Nephron (organoid): ENCODE data around the gene VPS16.

Experiments
- H3K27ac Mint-ChIP-seq, 3 experiments: 2 replicates each; pipeline ENCODE4 v1.8.0; 2020; ENCODE audit warnings: mixed read lengths in 3 of 3, mild to moderate bottlenecking in 2 of 3, moderate library complexity in 1 of 3
- H3K27me3 Mint-ChIP-seq: 2 replicates; pipeline ENCODE4 v1.8.0; 2021; ENCODE audit warnings: low read depth, mild to moderate bottlenecking, moderate library complexity, mixed read lengths
- H3K36me3 Mint-ChIP-seq: 2 replicates; pipeline ENCODE4 v1.8.0; 2020; ENCODE audit warnings: low read depth, mixed read lengths
- H3K4me1 Mint-ChIP-seq: 2 replicates; pipeline ENCODE4 v1.8.0; 2020; ENCODE audit warnings: mixed read lengths
- H3K4me3 Mint-ChIP-seq, 3 experiments: 2 replicates each; pipeline ENCODE4 v1.8.0; 2020; ENCODE audit warnings: mild to moderate bottlenecking in 3 of 3, mixed read lengths in 3 of 3, moderate library complexity in 2 of 3
- H3K9me3 Mint-ChIP-seq: 2 replicates; pipeline ENCODE4 v1.8.0; 2020; ENCODE audit warnings: mixed read lengths
- TF ChIP-seq, protein P1 (sequence below), 3 experiments: fragments of 200-600 bp; sonication (generic); IDR thresholded peaks; one replicate each; pipeline ENCODE4 v1.5.0; 2021; ENCODE audit warnings: antibody characterized with exemption in 3 of 3; ENCODE audit not compliant: unreplicated experiment in 3 of 3

Gene VPS16

DNA sequence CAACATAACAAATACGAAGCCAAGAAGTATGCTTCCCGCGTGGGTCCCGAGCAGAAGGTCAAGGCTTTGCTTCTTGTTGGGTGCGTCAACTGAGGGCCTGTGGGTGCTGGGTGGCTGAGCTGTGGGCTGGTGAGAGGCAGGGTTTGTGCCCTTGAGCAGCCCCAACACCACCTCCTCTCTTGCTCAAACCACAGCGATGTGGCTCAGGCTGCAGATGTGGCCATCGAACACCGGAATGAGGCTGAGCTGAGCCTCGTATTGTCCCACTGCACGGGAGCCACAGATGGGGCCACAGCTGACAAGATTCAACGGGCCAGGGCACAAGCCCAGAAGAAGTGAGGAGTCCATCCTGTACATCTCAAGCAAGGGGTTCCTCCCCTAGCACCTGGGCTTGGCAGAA, 25.7 kb downstream of the VPS16 start:
- H3K36me3 Mint-ChIP-seq: peaks cover 10% of the 10 kb centered on the region
- H3K9me3 Mint-ChIP-seq: no peaks in the 10 kb centered on the region
- H3K27ac Mint-ChIP-seq: no peak overlapping the region
- TF ChIP-seq, protein P1, sequence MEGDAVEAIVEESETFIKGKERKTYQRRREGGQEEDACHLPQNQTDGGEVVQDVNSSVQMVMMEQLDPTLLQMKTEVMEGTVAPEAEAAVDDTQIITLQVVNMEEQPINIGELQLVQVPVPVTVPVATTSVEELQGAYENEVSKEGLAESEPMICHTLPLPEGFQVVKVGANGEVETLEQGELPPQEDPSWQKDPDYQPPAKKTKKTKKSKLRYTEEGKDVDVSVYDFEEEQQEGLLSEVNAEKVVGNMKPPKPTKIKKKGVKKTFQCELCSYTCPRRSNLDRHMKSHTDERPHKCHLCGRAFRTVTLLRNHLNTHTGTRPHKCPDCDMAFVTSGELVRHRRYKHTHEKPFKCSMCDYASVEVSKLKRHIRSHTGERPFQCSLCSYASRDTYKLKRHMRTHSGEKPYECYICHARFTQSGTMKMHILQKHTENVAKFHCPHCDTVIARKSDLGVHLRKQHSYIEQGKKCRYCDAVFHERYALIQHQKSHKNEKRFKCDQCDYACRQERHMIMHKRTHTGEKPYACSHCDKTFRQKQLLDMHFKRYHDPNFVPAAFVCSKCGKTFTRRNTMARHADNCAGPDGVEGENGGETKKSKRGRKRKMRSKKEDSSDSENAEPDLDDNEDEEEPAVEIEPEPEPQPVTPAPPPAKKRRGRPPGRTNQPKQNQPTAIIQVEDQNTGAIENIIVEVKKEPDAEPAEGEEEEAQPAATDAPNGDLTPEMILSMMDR (IDR thresholded peaks at IDR 0.05; ENCODE audit: unreplicated experiment in 3 of 3): no peak
- no peak overlapping the region for H3K4me3 Mint-ChIP-seq
- peaks cover 11% of the 10 kb centered on the region for H3K4me1 Mint-ChIP-seq
- peaks cover 7% of the 10 kb centered on the region for H3K27me3 Mint-ChIP-seq

DNA sequence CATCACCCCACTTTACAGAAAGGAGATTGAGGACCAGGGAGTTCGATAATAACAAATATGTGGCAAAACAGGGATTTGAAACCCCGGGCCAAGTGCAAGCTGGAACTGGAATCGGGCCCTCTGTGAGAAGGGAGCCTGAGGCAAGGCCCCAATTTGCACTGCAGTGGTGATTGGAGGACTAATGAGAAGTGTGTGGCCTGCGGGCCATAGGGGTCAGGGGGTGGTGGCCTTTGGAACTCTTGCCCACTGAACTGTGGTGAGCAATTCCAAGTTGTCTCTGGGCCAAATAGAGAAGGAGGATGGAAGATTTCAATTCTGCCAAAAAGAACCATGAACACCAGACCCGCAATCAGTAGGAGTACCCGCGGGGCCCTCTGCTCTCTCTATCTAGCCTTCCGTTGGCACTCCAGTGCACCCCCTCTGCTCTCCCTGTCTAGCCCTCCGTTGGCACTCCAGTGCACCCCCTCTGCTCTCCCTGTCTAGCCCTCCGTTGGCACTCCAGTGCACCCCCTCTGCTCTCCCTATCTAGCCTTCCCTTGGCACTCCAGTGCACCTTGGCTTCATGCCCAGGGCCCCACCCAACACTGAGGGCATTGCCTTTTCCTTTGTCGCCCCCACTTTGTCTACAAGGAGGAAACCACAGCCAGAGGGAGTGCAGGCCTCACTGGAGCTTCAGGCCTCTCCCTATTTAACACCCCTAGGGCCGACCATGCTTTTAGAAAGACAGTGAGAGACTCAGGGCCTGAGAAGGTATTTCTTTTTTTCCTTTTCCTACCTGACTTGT, 26.7 kb downstream of the VPS16 start:
- Mint-ChIP-seq H3K36me3 (peaks cover 8% of the 10 kb centered on the region), H3K27ac (no peak overlapping the region), H3K4me3 (no peak overlapping the region)

DNA sequence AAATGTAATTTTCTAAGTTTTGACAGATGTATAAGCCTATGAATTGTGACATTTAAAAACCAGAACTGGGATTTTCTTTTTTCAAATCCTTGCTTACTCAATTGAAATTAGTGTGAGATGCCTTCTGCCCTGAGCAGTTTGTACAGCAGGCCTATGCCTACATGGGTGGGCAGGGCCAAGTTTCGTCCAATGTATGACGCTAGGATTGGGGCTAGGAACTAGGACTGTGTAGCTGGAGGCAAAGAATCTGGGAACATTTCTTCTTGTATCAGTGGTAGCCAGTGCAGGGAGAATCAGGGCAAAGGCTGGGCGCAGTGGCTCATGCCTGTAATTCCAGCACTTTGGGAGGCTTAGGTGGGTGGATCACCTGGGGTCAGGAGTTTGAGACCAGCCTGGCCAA, 28.8 kb downstream of the VPS16 start:
- Mint-ChIP-seq H3K36me3 (peaks cover 8% of the 10 kb centered on the region), H3K9me3 (no peaks in the 10 kb centered on the region), H3K27me3 (peaks cover 21% of the 10 kb centered on the region), H3K4me1 (peaks cover 23% of the 10 kb centered on the region), H3K27ac (no peak overlapping the region), H3K4me3 (no peak overlapping the region)
- TF ChIP-seq, protein P1 (IDR thresholded peaks at IDR 0.05; ENCODE audit: unreplicated experiment in 3 of 3): no peak

More for the DNA sequence above, 26.7 kb downstream of the VPS16 start:
- Mint-ChIP-seq H3K4me1 (peaks cover 17% of the 10 kb centered on the region), H3K9me3 (no peaks in the 10 kb centered on the region), H3K27me3 (peaks cover 14% of the 10 kb centered on the region)
- TF ChIP-seq, protein P1 (IDR thresholded peaks at IDR 0.05; ENCODE audit: unreplicated experiment in 3 of 3): no peak

DNA sequence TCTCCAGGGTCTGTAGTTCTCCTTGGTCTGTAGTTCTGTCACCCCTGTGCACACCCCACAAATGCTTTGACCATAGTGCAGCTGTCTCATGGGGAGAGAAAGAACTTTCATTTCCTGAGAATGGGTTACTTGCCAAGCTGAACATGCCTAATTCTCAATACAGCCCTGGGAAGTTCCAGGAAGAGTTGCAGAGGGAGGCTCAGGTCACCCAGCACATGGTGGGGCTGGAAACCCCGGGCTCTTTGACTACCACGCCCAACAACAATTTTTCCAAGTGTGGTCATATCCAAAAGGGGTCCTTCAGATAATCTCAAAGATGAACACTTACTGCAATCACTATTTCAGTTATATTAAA, 30.5 kb downstream of the VPS16 start:
- peaks cover 5% of the 10 kb centered on the region for H3K36me3 Mint-ChIP-seq
- peak overlapping the region; percentile 44 to 63 (median 63) for H3K4me3 Mint-ChIP-seq
- peak overlapping the region in 1 of 3 experiments; percentile 47 for H3K27ac Mint-ChIP-seq
- TF ChIP-seq, protein P1 (IDR thresholded peaks at IDR 0.05; ENCODE audit: unreplicated experiment in 3 of 3): no peak
- peaks cover 21% of the 10 kb centered on the region for H3K27me3 Mint-ChIP-seq
- no peaks in the 10 kb centered on the region for H3K9me3 Mint-ChIP-seq
- H3K4me1 Mint-ChIP-seq: peaks cover 38% of the 10 kb centered on the region

DNA sequence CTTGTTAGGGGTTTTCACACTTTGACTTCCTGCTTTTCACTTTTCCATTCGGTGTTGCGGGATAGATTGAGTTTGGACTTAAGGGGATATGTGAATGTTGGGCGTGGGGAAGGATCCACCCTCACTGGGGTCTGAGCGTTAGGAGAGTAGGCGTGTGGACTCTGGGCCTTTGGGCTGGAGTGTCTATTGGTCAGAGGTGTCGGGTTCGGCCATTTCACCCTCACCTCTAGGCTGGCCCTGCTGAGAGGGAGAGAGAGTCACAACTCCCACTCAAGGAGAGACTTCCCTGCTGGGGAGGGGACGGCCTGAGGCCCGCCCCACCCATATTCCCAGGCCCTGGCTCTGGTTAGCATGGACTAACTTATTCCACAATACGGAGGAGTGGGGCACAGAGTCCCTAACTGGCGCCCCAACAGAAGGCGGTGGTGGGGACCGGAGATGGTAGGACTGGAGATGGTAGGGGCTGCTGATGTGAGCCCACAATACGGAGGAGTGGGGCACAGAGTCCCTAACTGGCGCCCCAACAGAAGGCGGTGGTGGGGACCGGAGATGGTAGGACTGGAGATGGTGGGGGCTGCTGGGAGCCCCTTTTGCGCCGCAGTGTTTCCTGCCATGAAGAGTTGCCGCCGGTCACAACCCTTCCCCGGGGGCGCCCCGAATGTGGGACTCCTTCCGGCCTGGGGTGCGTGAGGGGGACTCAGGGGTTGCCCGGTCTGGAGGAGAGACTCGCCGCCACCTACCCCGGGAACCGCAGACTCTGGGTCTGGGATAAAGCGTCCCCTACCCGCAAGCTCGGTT, 31.3 kb downstream of the VPS16 start:
- Mint-ChIP-seq H3K4me1 (peaks cover 46% of the 10 kb centered on the region), H3K27ac (peak overlapping the region in 2 of 3 experiments; percentile 6 to 21), H3K4me3 (peak overlapping the region; percentile 88 to 97 (median 92)), H3K36me3 (peaks cover 10% of the 10 kb centered on the region), H3K27me3 (peaks cover 21% of the 10 kb centered on the region), H3K9me3 (no peaks in the 10 kb centered on the region)
- TF ChIP-seq, protein P1 (IDR thresholded peaks at IDR 0.05; ENCODE audit: unreplicated experiment in 3 of 3): no peak
